Keratinocyte (primary cell): ENCODE results near the gene DCUN1D1. TPM values are rescaled to one million over a fixed set of nuclear protein-coding genes. Genes with fewer than 3 reads are reported as not detected.
"Not testable (repeated sequence)": the region's sequence is repeated elsewhere in the genome, so short reads cannot be mapped to it uniquely, and the experiment has no call there.

Source experiments
- DNase-seq: peaks from one replicate; pipeline ENCODE4 v3.0.0-alpha.2; 2011; ENCODE audit warnings: low read depth, missing footprints, low spot score
- FAIRE-seq: peaks from 2 replicates; lab custom pipeline; 2011; peaks lifted over from hg19 to GRCh38; lab: Jason Lieb, UNC
- H2AFZ ChIP-seq: 2 replicates; pipeline ENCODE4 v1.6.0; 2012; ENCODE audit warnings: low read length, control low read depth, inconsistent platforms; ENCODE audit not compliant: control insufficient read depth
- H3K27ac ChIP-seq: 2 replicates; pipeline ENCODE4 v1.5.1; 2011; ENCODE audit warnings: low read length; ENCODE audit not compliant: control insufficient read depth, insufficient read depth
- H3K27me3 ChIP-seq: 3 replicates; pipeline ENCODE4 v1.6.0; 2011; ENCODE audit warnings: low read length; ENCODE audit not compliant: control insufficient read depth, insufficient read depth; ENCODE audit errors: extremely low read depth
- H3K36me3 ChIP-seq, 2 experiments: 2 replicates in 1 of 2; 3 replicates in 1 of 2; pipeline ENCODE4 v1.5.1; 2011; ENCODE audit warnings: low read length in 2 of 2, mild to moderate bottlenecking in 1 of 2; ENCODE audit not compliant: control insufficient read depth in 2 of 2, insufficient read depth in 2 of 2; ENCODE audit errors: extremely low read depth in 1 of 2
- H3K4me1 ChIP-seq: 3 replicates; pipeline ENCODE4 v1.5.1; 2011; ENCODE audit warnings: low read length; ENCODE audit not compliant: control insufficient read depth, insufficient read depth; ENCODE audit errors: extremely low read depth
- H3K4me2 ChIP-seq: 3 replicates; pipeline ENCODE4 v1.6.0; 2011; ENCODE audit warnings: low read depth, low read length; ENCODE audit not compliant: control insufficient read depth, insufficient read depth; ENCODE audit errors: extremely low read depth
- H3K4me3 ChIP-seq, 3 experiments: fragments of 200-600 bp in 1 of 3; sonication (generic) in 1 of 3; 2 replicates in 2 of 3; 3 replicates in 1 of 3; pipeline ENCODE4 v1.5.1; 2011 to 2016; ENCODE audit warnings: low read length in 3 of 3, mild to moderate bottlenecking in 3 of 3, control low read depth in 2 of 3, inconsistent platforms in 1 of 3, low read depth in 1 of 3, mixed read lengths in 1 of 3, mixed run types in 1 of 3, moderate library complexity in 1 of 3; ENCODE audit not compliant: control insufficient read depth in 2 of 3, insufficient read depth in 2 of 3; ENCODE audit errors: extremely low read depth in 1 of 3
- H3K79me2 ChIP-seq: 2 replicates; pipeline ENCODE4 v1.6.0; 2012; ENCODE audit warnings: low read length; ENCODE audit not compliant: control insufficient read depth, insufficient read depth
- H3K9ac ChIP-seq: 3 replicates; pipeline ENCODE4 v1.6.0; 2011; ENCODE audit warnings: low read length; ENCODE audit not compliant: control insufficient read depth, insufficient read depth; ENCODE audit errors: extremely low read depth
- H3K9me1 ChIP-seq: 3 replicates; pipeline ENCODE4 v1.6.0; 2011; ENCODE audit warnings: low read length; ENCODE audit not compliant: control insufficient read depth, insufficient read depth; ENCODE audit errors: extremely low read depth
- H3K9me3 ChIP-seq: 2 replicates; pipeline ENCODE4 v1.5.1; 2012; ENCODE audit warnings: low read depth, low read length; ENCODE audit not compliant: control insufficient read depth
- H4K20me1 ChIP-seq: 3 replicates; pipeline ENCODE4 v1.6.0; 2011; ENCODE audit warnings: low read length; ENCODE audit not compliant: control insufficient read depth, insufficient read depth; ENCODE audit errors: extremely low read depth
- EZH2 ChIP-seq: IDR thresholded peaks from one replicate; pipeline ENCODE4 v1.6.1; 2012; ENCODE audit warnings: inconsistent platforms, mild to moderate bottlenecking, low read length, moderate library complexity
- dilution Hi-C: fragments of 300-500 bp; cut with MboI; formaldehyde crosslinking; loops from one replicate; pipeline ENCODE4 v1.7.0; 2020; ENCODE audit warnings: low sequenced_read_pairs; ENCODE audit not compliant: extremely low pct_ligation_motif_present
- polyA plus RNA-seq, 5 experiments: library from polyadenylated mRNA; depleted of rRNA in 3 of 5; stranded (reverse) in 3 of 5; stranded (forward) in 1 of 5; unstranded in 1 of 5; fragments of >200 nt; gene quantifications; 1 replicate in 1 of 5; 2 replicates in 3 of 5; 3 replicates in 1 of 5; pipeline versions ENCODE4 v1.2.1 to v1.2.3, GENCODE V29; 2011 to 2012; ENCODE audit warnings: missing spikeins in 2 of 5, low read depth in 1 of 5, low replicate concordance in 1 of 5
- TF ChIP-seq, protein P1 (sequence below), 3 experiments: IDR thresholded peaks in 1 of 3; conservative IDR thresholded peaks in 1 of 3; optimal IDR thresholded peaks in 1 of 3; 2 replicates in 2 of 3; 3 replicates in 1 of 3; pipeline versions ENCODE3 to v1.5.1; 2011; ENCODE audit warnings: low read length in 3 of 3, mild to moderate bottlenecking in 3 of 3, moderate library complexity in 2 of 3, control low read depth in 1 of 3, inconsistent platforms in 1 of 3; ENCODE audit not compliant: insufficient read depth in 2 of 3; ENCODE audit errors: extremely low read depth in 1 of 3

DCUN1D1 gene
- polyA plus RNA-seq, 1 donor (not counting 4 experiments of a cell fraction or from before 2014, with no cell fraction given), result 30.1 TPM

DNA sequence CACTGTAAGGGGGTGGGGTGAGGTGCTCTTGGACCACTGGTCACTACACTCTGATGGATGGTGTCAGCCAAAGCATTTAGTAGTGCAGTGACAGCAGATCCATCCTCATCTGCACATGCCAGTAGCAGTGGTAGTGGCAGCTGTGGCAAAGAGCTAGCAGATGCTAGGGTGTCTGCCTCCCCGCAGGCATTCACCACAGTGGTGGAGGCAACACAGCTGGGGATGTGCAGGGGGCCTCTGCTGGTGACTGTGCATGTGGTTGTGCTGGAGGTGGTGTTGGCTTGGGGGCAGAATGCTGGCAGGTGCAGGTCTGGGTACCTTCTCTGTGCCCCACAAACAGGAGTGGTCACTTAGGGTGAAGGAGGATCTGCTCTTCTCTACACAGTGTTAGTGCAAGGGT lies 19.4 kb upstream of the DCUN1D1 start:
- Histone ChIP-seq H3K27me3 (no peaks in the 10 kb centered on the region), H3K79me2 (no peaks in the 10 kb centered on the region), H3K4me2 (no peak overlapping the region), H3K9ac (no peak overlapping the region), H3K9me1 (no peaks in the 10 kb centered on the region), H3K36me3 (no peaks in the 10 kb centered on the region), H4K20me1 (no peaks in the 10 kb centered on the region), H3K27ac (no peak overlapping the region), H3K4me1 (no peaks in the 10 kb centered on the region), H3K4me3 (no peak overlapping the region), H3K9me3 (no peaks in the 10 kb centered on the region), H2AFZ (no peak overlapping the region)
- FAIRE-seq (no peak), DNase-seq (no peak)
- TF ChIP-seq, protein P1, sequence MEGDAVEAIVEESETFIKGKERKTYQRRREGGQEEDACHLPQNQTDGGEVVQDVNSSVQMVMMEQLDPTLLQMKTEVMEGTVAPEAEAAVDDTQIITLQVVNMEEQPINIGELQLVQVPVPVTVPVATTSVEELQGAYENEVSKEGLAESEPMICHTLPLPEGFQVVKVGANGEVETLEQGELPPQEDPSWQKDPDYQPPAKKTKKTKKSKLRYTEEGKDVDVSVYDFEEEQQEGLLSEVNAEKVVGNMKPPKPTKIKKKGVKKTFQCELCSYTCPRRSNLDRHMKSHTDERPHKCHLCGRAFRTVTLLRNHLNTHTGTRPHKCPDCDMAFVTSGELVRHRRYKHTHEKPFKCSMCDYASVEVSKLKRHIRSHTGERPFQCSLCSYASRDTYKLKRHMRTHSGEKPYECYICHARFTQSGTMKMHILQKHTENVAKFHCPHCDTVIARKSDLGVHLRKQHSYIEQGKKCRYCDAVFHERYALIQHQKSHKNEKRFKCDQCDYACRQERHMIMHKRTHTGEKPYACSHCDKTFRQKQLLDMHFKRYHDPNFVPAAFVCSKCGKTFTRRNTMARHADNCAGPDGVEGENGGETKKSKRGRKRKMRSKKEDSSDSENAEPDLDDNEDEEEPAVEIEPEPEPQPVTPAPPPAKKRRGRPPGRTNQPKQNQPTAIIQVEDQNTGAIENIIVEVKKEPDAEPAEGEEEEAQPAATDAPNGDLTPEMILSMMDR (optimal IDR thresholded peaks at IDR 0.05 in 1 of 3, IDR thresholded peaks at IDR 0.05 in 1 of 3, conservative IDR thresholded peaks at IDR 0.05 in 1 of 3; ENCODE audit: extremely low read depth in 1 of 3, insufficient read depth in 2 of 3, low read length in 3 of 3), result no peak
- TF ChIP-seq EZH2, result no peak
- dilution Hi-C loops, result no loop called here

DNA sequence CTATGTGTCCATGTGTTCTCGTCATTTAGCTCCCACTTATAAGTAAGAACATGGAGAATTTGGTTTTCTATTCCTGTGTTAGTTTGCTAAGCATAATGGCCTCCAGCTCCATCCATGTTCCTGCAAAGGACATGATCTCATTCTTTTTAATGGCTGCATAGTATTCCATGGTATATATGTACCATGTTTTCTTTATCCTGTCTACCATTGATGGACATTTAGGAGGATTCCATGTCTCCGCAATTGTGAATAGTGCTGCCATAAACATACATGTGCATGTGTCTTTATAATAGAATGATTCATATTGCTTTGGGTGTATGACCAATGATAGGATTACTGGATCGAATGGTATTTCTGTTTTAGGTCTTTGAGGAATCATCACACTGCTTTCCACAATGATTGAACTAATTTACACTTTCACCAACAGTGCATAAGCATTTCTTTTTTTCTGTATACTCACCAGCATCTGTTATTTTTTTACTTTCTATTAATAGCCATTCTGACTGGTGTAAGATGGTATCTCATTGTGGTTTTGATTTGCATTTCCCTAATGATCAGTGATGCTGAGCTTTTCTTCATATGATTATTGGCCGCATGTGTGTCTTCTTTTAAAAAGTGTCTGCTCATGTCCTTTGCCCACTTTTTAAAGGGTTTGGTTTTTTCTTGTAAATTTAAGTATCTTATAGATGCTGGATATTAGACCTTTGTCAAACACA lies 13.3 kb upstream of the DCUN1D1 start:
- H3K9me1 ChIP-seq, dilution Hi-C loops, H3K4me1 ChIP-seq, H2AFZ ChIP-seq, H3K9ac ChIP-seq, H3K9me3 ChIP-seq, H3K27ac ChIP-seq, H3K27me3 ChIP-seq, H3K79me2 ChIP-seq, H3K36me3 ChIP-seq, FAIRE-seq, DNase-seq, H3K4me2 ChIP-seq, H4K20me1 ChIP-seq, H3K4me3 ChIP-seq: not testable (repeated sequence)

DNA sequence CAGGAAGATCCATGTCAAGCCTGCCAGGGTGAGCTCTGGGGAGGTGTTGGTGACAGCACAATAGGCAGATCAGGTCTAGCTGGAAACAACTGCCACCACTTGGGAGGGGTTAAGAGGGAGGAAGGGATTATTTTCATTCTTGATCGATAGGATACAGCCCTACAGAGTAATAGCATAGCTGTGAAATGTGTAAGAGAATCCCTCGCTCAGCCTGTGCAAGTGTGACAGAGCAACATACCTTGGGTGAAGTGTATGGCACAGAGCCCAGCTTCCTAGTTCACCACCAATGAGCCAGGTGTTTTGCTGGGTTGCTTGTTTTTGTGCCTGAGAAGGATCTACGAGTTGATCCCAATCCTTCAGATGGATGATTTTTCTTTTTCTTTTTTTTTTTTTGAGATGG lies 9.2 kb upstream of the DCUN1D1 start:
- DNase-seq, result no peak
- H3K9me3 ChIP-seq, result no peaks in the 10 kb centered on the region
- H3K27ac ChIP-seq, result no peak overlapping the region
- no peak for FAIRE-seq
- no peaks in the 10 kb centered on the region for H3K4me1 ChIP-seq
- dilution Hi-C loops, result no loop called here
- no peak overlapping the region for H3K4me2 ChIP-seq
- H3K79me2 ChIP-seq, result no peaks in the 10 kb centered on the region
- no peaks in the 10 kb centered on the region for H3K27me3 ChIP-seq
- H4K20me1 ChIP-seq, result no peaks in the 10 kb centered on the region
- H3K9me1 ChIP-seq, result no peaks in the 10 kb centered on the region
- no peak overlapping the region for H2AFZ ChIP-seq
- H3K9ac ChIP-seq, result no peak overlapping the region
- TF ChIP-seq EZH2, result no peak
- TF ChIP-seq, protein P1 (optimal IDR thresholded peaks at IDR 0.05 in 1 of 3, IDR thresholded peaks at IDR 0.05 in 1 of 3, conservative IDR thresholded peaks at IDR 0.05 in 1 of 3; ENCODE audit: extremely low read depth in 1 of 3, insufficient read depth in 2 of 3, low read length in 3 of 3), result no peak
- no peak overlapping the region for H3K4me3 ChIP-seq
- no peaks in the 10 kb centered on the region for H3K36me3 ChIP-seq
